Smooth muscle cell of the pulmonary artery (primary cell): Measurements from ENCODE around the gene MRPS11. TPM values are rescaled to one million over a fixed set of nuclear protein-coding genes. Genes with fewer than 3 reads are reported as not detected.

Experiments used
- total RNA-seq: library from RNA; depleted of rRNA; stranded (reverse); fragments of >200 nt; gene quantifications from 2 replicates; pipeline ENCODE4 v1.2.3, GENCODE V29; 2014

MRPS11 gene
- 22.0 and 23.4 TPM in 2 replicates for total RNA-seq

DNA sequence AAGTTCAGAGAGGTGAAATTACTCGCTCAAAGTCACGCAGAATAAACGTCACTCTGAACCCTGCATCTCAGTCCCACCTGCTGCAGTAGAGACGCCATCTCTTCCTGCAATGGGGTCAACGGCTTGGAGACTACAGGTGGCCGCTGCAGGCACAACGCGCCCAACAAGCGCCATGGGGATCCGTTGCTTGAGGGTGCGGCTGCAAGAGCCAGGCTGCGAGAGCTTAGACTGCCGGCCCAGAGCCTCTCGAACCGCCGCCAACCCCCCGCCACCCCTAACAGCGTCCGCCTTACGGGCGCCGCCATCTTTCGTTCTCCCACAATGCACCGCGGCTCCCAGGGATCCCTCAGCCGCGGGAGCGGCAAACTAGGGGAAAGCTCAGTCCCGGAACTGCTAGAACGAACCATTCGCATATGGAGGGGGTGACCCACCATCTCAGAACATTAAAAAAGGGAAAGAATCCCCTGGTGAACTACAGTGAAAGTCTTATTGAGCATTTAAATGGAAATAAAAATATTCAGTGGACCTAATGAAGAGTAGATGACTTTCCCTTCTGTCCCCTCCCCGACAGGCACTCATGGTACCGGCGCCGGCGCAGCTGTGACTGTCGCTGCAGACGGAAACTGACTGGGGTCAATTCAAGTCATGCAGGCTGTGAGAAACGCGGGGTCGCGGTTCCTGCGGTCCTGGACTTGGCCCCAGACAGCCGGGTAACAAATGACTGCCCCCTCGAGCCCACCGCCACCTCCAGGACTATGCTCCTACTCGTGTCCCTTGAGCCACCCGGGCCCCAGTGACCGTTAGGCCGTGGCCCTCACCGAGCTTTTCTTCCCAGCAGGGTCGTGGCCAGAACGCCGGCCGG is at the start of gene MRPS11, which contains the start of gene MRPL46:
Gene MRPS11 (plus strand): TSS at position 636 of the 862 bp plus-strand sequence. CDS start 10 bp downstream, at position 646.
Gene MRPL46 (minus strand): TSS at position 316 of the 862 bp plus-strand sequence. CDS start 11 bp downstream, at position 305.

Other genes with a start within 250 kb of the MRPS11 start
- gene NTRK3, start 211.0 kb upstream of the MRPS11 start, total RNA-seq: 1.4 and 1.5 TPM in 2 replicates
- 7.2 and 8.6 TPM in 2 replicates for gene MRPL46, start 320 bp upstream of the MRPS11 start, total RNA-seq
- 5.9 and 7.6 TPM in 2 replicates for gene DET1, start 79.0 kb downstream of the MRPS11 start, total RNA-seq
- gene AEN, start 153.6 kb downstream of the MRPS11 start, total RNA-seq: 48.4 and 71.6 TPM in 2 replicates
- 2.2 and 4.0 TPM in 2 replicates for gene ISG20, start 171.3 kb downstream of the MRPS11 start, total RNA-seq